Measurements from ENCODE around the gene PRM1. TPM values are rescaled to one million over a fixed set of nuclear protein-coding genes. Genes with fewer than 3 reads are reported as not detected.

Gene PRM1
- total RNA-seq, 1 experiment from 2014 or later = not detected

- ChIA-PET CTCF (no interaction called here), POLR2A (no interaction called here)
- Histone ChIP-seq H3K27ac (ENCODE audit: low read length) (no peak overlapping the region), H3K36me3 (ENCODE audit: control insufficient read depth, insufficient read depth, low read length) (no peaks in the 10 kb centered on the region), H3K4me3 (ENCODE audit: low read depth in 2 of 2, low read length in 2 of 2) (no peak overlapping the region), H3K4me1 (ENCODE audit: control insufficient read depth, insufficient read depth, low read length) (peaks cover 6% of the 10 kb centered on the region; the same call in 1 of the 2 replicates), H3K9me3 (ENCODE audit: control insufficient read depth, insufficient read depth, low read depth, low read length) (no peaks in the 10 kb centered on the region), H3K27me3 (ENCODE audit: control insufficient read depth, insufficient read depth, low read length) (no peaks in the 10 kb centered on the region)
- TF ChIP-seq REST (IDR thresholded peaks at IDR 0.05; ENCODE audit: insufficient read depth in 1 of 2, low read depth in 2 of 2, low read length in 1 of 2) = no peak
- TF ChIP-seq POLR2AphosphoS5 (IDR thresholded peaks at IDR 0.05; ENCODE audit: low read depth, low read length) = no peak
- no peak for TF ChIP-seq TCF7L2 (IDR thresholded peaks at IDR 0.05; ENCODE audit: low read depth, low read length)
- no peak for TF ChIP-seq CTCF (IDR thresholded peaks at IDR 0.05)
- no peak for TF ChIP-seq SIN3A (IDR thresholded peaks at IDR 0.05; ENCODE audit: borderline replicate concordance, insufficient read depth, low read depth, low read length)
- ATAC-seq = no peak
- no TSS peak for BruUV-seq (replicated peaks)
- no peak for DNase-seq (ENCODE audit: low read depth, low spot score)
- in situ Hi-C loops (cut with HindIII; ENCODE audit: low pct_unique_long_range_greater_than_20kb, low sequenced_read_pairs) (no loop called here), intact Hi-C loops (cut with micrococcal nuclease; ENCODE audit: unreplicated experiment) (no loop called here)
These were observed 18.2 kb downstream of the PRM1 start for GRCh38 chr16:11262915-11263314.

GRCh38 chr16:11260596-11260966, 20.5 kb downstream of the PRM1 start:
- ATAC-seq (no peak), DNase-seq (ENCODE audit: low read depth, low spot score) (no peak)
- intact Hi-C loops (cut with micrococcal nuclease; ENCODE audit: unreplicated experiment) = no loop called here
- Histone ChIP-seq H3K9me3 (ENCODE audit: control insufficient read depth, insufficient read depth, low read depth, low read length) (no peaks in the 10 kb centered on the region), H3K4me3 (ENCODE audit: low read depth in 2 of 2, low read length in 2 of 2) (no peak overlapping the region), H3K27ac (ENCODE audit: low read length) (no peak overlapping the region), H3K36me3 (ENCODE audit: control insufficient read depth, insufficient read depth, low read length) (no peaks in the 10 kb centered on the region), H3K27me3 (ENCODE audit: control insufficient read depth, insufficient read depth, low read length) (no peaks in the 10 kb centered on the region), H3K4me1 (ENCODE audit: control insufficient read depth, insufficient read depth, low read length) (peaks cover 6% of the 10 kb centered on the region; the same call in 1 of the 2 replicates)
- no TSS peak for BruUV-seq (replicated peaks)
- TF ChIP-seq TCF7L2 (IDR thresholded peaks at IDR 0.05; ENCODE audit: low read depth, low read length) (no peak), CTCF (IDR thresholded peaks at IDR 0.05) (no peak), POLR2AphosphoS5 (IDR thresholded peaks at IDR 0.05; ENCODE audit: low read depth, low read length) (no peak), REST (IDR thresholded peaks at IDR 0.05; ENCODE audit: insufficient read depth in 1 of 2, low read depth in 2 of 2, low read length in 1 of 2) (no peak), SIN3A (IDR thresholded peaks at IDR 0.05; ENCODE audit: borderline replicate concordance, insufficient read depth, low read depth, low read length) (no peak)
- in situ Hi-C loops (cut with HindIII; ENCODE audit: low pct_unique_long_range_greater_than_20kb, low sequenced_read_pairs) = no loop called here
- POLR2A ChIA-PET = interaction anchor here (0.6 kb wide), 1 partner anchor 124 kb away, joined by 13 read pairs; no protein-coding TSS in a partner anchor
- CTCF ChIA-PET = no interaction called here

Data from Panc1 (cell line).